Measurements from ENCODE around the gene EFCAB6. TPM values are rescaled to one million over a fixed set of nuclear protein-coding genes. Genes with fewer than 3 reads are reported as not detected.
A peak's percentile ranks its signal among the peaks of the same experiment; 100 is the strongest.

Gene EFCAB6
- total RNA-seq, 6 donors from 2014 or later = 2.4 to 94.3 (median 6.6) TPM

DNA sequence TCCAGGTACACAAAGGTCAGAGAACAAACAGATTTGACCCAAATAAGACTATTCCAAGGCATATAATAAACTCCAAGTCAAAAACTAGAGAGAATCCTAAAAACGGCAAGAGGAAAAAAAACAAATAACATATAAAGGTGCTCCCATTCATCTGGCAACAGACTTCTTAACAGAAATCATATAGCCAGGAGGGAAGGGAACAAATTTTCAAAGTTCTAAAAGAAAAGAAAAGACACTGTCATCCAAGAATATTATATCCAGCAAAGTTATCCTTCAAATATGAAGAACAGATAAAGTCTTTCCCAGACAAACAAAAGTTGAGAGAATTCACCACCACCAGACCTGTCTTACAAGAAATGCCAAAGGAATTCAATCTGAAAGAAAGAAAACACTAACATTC, 11.1 kb downstream of the EFCAB6 start:
- Histone ChIP-seq H3K27me3 (no peaks in the 10 kb centered on the region), H3K9me3 (peaks cover 4 to 10% (median 9%) of the 10 kb centered on the region in 4 donors), H3K4me1 (no peaks in the 10 kb centered on the region), H3K27ac (no peak overlapping the region), H3K36me3 (no peaks in the 10 kb centered on the region), H3K4me3 (no peak overlapping the region)
- 94 to 100% methylated on average over 1 of the region's 1 CpG for WGBS, 2 donors
- DNase-seq (no peak), ATAC-seq (ENCODE audit: low FRiP score in 2 of 2) (no peak)
- TF ChIP-seq, protein P1, sequence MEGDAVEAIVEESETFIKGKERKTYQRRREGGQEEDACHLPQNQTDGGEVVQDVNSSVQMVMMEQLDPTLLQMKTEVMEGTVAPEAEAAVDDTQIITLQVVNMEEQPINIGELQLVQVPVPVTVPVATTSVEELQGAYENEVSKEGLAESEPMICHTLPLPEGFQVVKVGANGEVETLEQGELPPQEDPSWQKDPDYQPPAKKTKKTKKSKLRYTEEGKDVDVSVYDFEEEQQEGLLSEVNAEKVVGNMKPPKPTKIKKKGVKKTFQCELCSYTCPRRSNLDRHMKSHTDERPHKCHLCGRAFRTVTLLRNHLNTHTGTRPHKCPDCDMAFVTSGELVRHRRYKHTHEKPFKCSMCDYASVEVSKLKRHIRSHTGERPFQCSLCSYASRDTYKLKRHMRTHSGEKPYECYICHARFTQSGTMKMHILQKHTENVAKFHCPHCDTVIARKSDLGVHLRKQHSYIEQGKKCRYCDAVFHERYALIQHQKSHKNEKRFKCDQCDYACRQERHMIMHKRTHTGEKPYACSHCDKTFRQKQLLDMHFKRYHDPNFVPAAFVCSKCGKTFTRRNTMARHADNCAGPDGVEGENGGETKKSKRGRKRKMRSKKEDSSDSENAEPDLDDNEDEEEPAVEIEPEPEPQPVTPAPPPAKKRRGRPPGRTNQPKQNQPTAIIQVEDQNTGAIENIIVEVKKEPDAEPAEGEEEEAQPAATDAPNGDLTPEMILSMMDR (IDR thresholded peaks at IDR 0.05) = no peak
- TF ChIP-seq POLR2A (IDR thresholded peaks at IDR 0.05) (no peak), EP300 (IDR thresholded peaks at IDR 0.05) (no peak), POLR2AphosphoS5 (IDR thresholded peaks at IDR 0.05) (no peak)

DNA sequence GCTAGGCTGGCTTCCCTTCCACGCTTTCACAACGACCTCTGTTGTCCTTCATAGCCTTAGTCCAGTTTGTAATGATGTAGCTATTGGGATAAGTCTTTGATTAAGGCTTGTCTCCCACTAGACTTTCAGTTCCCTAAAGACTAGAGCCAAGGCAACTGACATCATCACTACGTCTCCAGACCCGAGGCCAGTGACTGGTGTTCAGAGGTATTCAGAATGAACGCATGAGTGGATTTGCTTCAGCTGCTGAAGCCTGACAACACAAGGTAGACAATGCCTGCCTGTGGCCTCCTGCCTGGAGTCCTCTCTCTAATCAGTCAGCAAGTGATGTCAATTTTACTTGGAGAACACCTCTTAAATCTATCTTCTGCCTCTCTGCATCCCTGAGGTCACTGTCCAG, 13.6 kb downstream of the EFCAB6 start:
- WGBS, 2 donors = 82 to 86% methylated on average over 5 of the region's 5 CpGs
- no peak for ATAC-seq (ENCODE audit: low FRiP score in 2 of 2)
- Histone ChIP-seq H3K9me3 (peaks cover 4 to 10% (median 9%) of the 10 kb centered on the region in 4 donors), H3K27me3 (no peaks in the 10 kb centered on the region), H3K27ac (no peak overlapping the region), H3K4me3 (no peak overlapping the region), H3K4me1 (no peaks in the 10 kb centered on the region), H3K36me3 (no peaks in the 10 kb centered on the region)
- TF ChIP-seq POLR2AphosphoS5 (IDR thresholded peaks at IDR 0.05) = no peak
- TF ChIP-seq POLR2A (IDR thresholded peaks at IDR 0.05) = no peak
- TF ChIP-seq EP300 (IDR thresholded peaks at IDR 0.05) = no peak
- TF ChIP-seq, protein P1 (IDR thresholded peaks at IDR 0.05) = no peak
- DNase-seq = no peak

DNA sequence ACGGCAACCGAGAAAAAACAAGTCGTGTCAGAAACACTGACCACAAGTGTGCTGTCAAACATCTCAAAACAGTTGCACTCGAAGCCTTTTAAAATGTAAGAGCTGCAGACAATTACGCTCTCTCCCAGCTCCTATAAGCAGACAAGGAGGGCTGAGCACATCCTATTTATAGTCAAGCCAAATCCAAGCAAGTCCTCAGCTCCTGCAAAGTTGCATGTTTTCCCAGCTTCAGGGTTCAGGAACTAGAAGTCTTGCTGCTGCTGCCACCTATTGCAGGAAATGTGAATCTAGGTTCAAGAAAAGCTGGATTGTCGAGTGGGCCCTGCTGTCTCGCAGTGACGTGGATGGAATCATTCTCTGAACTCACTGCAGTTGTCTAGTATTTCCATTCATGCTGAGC, 15.5 kb downstream of the EFCAB6 start:
- H3K9me3 ChIP-seq = peaks cover 4 to 10% (median 9%) of the 10 kb centered on the region in 4 donors
- TF ChIP-seq POLR2AphosphoS5 (IDR thresholded peaks at IDR 0.05) (no peak), EP300 (IDR thresholded peaks at IDR 0.05) (no peak), POLR2A (IDR thresholded peaks at IDR 0.05) (no peak)
- TF ChIP-seq, protein P1 (IDR thresholded peaks at IDR 0.05) = peak in 1 of 6 experiments; percentile 16
- 52% methylated on average over 8 of the region's 8 CpGs for WGBS, 2 donors
- no peaks in the 10 kb centered on the region for H3K36me3 ChIP-seq
- H3K27me3 ChIP-seq = no peaks in the 10 kb centered on the region
- H3K4me3 ChIP-seq = no peak overlapping the region
- no peaks in the 10 kb centered on the region for H3K4me1 ChIP-seq
- ATAC-seq (ENCODE audit: low FRiP score in 2 of 2) (no peak), DNase-seq (no peak)
- H3K27ac ChIP-seq = no peak overlapping the region

DNA sequence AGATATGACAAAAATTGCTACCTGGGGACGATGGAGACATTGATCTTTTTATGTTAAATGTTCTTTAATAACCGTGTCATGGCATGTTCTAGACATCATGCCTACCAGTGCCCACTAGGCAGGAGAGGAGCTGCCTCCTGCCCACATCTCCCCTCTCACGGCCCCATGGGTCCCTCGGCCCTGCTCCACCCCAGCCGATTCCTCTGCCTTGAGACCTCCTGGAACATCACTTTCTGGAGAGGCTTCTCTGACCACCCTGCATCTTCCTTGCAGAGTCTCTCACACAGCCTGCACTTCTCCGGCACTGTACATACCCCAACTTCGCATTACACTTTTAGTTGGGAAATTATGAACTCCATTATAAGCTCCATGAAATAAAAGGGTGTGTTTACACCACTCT, 16.8 kb downstream of the EFCAB6 start:
- H3K4me1 ChIP-seq = no peaks in the 10 kb centered on the region
- ATAC-seq (ENCODE audit: low FRiP score in 2 of 2) = no peak
- H3K27ac ChIP-seq = no peak overlapping the region
- no peaks in the 10 kb centered on the region for H3K36me3 ChIP-seq
- TF ChIP-seq EP300 (IDR thresholded peaks at IDR 0.05) = no peak
- TF ChIP-seq, protein P1 (IDR thresholded peaks at IDR 0.05) = no peak
- peaks cover 0 to 5% (median 2%) of the 10 kb centered on the region in 4 donors for H3K9me3 ChIP-seq
- no peak for DNase-seq
- H3K4me3 ChIP-seq = no peak overlapping the region
- no peaks in the 10 kb centered on the region for H3K27me3 ChIP-seq
- WGBS, 2 donors = 91 to 92% methylated on average over 7 of the region's 7 CpGs

DNA sequence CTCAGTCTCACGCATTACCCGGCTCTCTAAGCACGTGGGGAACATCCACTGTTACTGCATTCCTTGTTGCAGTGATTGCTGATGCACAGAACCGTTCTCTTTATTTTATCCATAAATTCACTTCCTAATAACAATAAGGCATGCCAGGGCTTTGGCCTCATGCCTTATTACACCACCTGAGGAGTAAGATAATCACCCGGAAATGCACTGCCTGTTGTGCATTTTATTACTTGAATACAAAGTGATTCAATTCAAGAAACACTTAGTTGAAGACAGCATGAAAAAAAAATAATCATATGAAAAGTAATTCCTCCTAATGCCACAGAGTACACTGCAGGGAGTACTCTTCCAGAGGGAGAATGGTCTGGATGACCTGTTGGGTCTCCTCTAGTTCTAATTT, 19.2 kb downstream of the EFCAB6 start:
- no peak for ATAC-seq (ENCODE audit: low FRiP score in 2 of 2)
- H3K36me3 ChIP-seq = no peaks in the 10 kb centered on the region
- no peaks in the 10 kb centered on the region for H3K4me1 ChIP-seq
- no peaks in the 10 kb centered on the region for H3K9me3 ChIP-seq
- no peak for DNase-seq
- H3K27me3 ChIP-seq = no peaks in the 10 kb centered on the region
- 69 to 90% methylated on average over 5 of the region's 5 CpGs for WGBS, 2 donors
- H3K27ac ChIP-seq = no peak overlapping the region
- H3K4me3 ChIP-seq = no peak overlapping the region
- TF ChIP-seq POLR2A (IDR thresholded peaks at IDR 0.05) (no peak), EP300 (IDR thresholded peaks at IDR 0.05) (no peak), POLR2AphosphoS5 (IDR thresholded peaks at IDR 0.05) (no peak)
- TF ChIP-seq, protein P1 (IDR thresholded peaks at IDR 0.05) = no peak
